Measurements from ENCODE around the gene NF2.

NF2 gene

DNA sequence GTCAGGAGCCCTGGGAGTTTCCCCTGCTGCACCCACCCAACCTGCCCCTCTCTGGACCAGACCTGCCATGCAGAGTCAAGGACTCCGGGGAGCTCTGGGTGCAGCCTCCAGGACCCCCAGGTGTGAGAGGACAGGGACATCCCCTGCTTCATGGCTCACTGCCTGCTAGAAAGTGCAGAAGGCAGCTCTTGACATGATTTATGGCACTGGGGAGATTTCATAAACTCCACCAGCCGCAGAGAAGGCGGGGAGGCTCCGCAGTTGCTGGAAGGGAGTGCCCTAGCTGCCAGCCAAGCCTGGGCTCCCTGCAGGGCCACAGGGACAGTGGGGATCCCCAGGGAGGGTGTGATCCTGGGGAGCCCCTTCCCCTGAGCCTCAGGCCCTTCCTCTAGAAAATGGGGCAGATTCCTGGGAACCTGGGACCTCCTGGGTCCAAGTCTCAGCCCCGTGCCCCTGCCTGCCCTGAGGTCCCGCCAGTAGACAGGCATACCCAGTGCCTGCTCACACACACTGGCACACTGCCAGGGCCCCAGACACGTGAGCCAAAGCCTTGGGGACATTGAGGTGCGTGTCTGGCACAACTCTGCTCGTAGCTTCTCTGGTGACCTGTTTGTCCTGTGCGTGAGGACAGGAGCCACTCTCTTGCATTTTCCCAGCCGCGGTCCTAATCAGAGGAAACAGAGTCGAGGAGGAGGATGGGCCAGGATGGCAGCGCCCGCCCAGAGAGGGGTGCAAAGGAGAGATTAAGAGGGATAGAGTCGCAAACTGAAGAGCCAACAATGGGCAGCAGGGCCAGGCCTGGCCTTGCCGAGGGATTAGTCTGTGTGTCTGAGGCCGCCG, 130.1 kb downstream of the NF2 start:
- TF ChIP-seq YY1 (IDR thresholded peaks at IDR 0.05; ENCODE audit: insufficient read depth, insufficient read length) (no peak), SUZ12 (IDR thresholded peaks at IDR 0.05; ENCODE audit: extremely low read depth, insufficient read depth, insufficient read length) (no peak), ZNF274 (IDR thresholded peaks at IDR 0.05; ENCODE audit: low read depth, low read length) (no peak)
- no peaks in the 10 kb centered on the region for H3K9me3 ChIP-seq (ENCODE audit: insufficient read depth, low read length)
- DNase-seq (ENCODE audit: low read depth, low spot score), result no peak

DNA sequence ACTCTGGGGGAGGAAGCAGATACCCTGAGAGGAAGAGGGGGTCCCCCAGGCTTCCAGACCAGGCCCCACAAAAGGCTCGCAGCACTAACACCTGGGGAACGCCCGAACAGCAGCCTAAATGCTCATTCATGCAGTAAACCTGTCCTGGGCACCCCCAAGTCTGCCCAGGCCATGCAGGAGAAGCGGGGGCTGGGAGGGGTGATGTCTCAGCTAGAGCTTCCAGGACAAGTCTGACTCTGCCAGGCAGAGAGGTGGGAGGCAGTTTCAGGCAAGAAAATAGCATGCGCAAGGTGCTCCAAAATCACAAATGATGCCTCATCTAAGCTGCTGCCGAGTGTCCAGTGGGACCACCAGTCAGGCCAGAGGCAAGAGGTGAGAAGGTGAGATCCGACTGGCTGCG, 131.0 kb downstream of the NF2 start:
- TF ChIP-seq YY1 (IDR thresholded peaks at IDR 0.05; ENCODE audit: insufficient read depth, insufficient read length) (no peak), ZNF274 (IDR thresholded peaks at IDR 0.05; ENCODE audit: low read depth, low read length) (no peak), SUZ12 (IDR thresholded peaks at IDR 0.05; ENCODE audit: extremely low read depth, insufficient read depth, insufficient read length) (no peak)
- no peak for DNase-seq (ENCODE audit: low read depth, low spot score)
- Histone ChIP-seq H3K27me3 (ENCODE audit: insufficient read depth, insufficient read length) (no peaks in the 10 kb centered on the region), H3K9me3 (ENCODE audit: insufficient read depth, low read length) (no peaks in the 10 kb centered on the region), H3K9ac (ENCODE audit: insufficient read length, low read depth) (peak overlapping the region; percentile 50), H3K4me3 (ENCODE audit: insufficient read length, low read depth) (no peak overlapping the region), H3K4me1 (ENCODE audit: insufficient read depth, insufficient read length) (peaks cover 22% of the 10 kb centered on the region), H3K36me3 (ENCODE audit: insufficient read depth, insufficient read length, low read length) (no peaks in the 10 kb centered on the region)

More for the DNA sequence above, 130.1 kb downstream of the NF2 start:
- H3K4me3 ChIP-seq (ENCODE audit: insufficient read length, low read depth), result no peak overlapping the region
- H3K9ac ChIP-seq (ENCODE audit: insufficient read length, low read depth), result peak overlapping the region; percentile 10
- H3K36me3 ChIP-seq (ENCODE audit: insufficient read depth, insufficient read length, low read length), result no peaks in the 10 kb centered on the region
- H3K27me3 ChIP-seq (ENCODE audit: insufficient read depth, insufficient read length), result no peaks in the 10 kb centered on the region
- peaks cover 22% of the 10 kb centered on the region for H3K4me1 ChIP-seq (ENCODE audit: insufficient read depth, insufficient read length)

DNA sequence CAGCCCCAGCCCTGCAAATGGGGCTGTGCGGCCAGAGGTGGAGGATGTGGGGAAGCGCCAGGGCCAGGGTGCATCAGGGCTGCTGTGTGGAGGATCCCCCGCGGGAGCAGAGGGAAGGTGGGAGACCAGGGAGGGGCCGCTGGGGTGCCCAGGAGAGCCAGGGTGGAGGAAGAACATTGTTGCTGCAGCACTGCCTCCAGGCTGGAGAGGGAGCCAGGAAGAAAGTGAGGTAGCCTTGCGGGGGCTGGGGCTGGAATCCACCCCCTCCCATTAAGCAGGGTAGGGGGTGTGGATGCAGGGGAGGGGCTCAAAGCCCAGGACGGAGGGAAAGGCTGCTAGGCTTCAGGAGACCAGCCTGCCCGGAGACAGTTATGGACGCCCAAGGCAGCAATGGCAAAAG, 131.4 kb downstream of the NF2 start:
- Histone ChIP-seq H3K9ac (ENCODE audit: insufficient read length, low read depth) (no peak overlapping the region), H3K27me3 (ENCODE audit: insufficient read depth, insufficient read length) (no peaks in the 10 kb centered on the region), H3K36me3 (ENCODE audit: insufficient read depth, insufficient read length, low read length) (no peaks in the 10 kb centered on the region), H3K4me3 (ENCODE audit: insufficient read length, low read depth) (no peak overlapping the region), H3K9me3 (ENCODE audit: insufficient read depth, low read length) (no peaks in the 10 kb centered on the region), H3K4me1 (ENCODE audit: insufficient read depth, insufficient read length) (peaks cover 22% of the 10 kb centered on the region)
- DNase-seq (ENCODE audit: low read depth, low spot score), result peak; percentile 16
- TF ChIP-seq YY1 (IDR thresholded peaks at IDR 0.05; ENCODE audit: insufficient read depth, insufficient read length) (no peak), SUZ12 (IDR thresholded peaks at IDR 0.05; ENCODE audit: extremely low read depth, insufficient read depth, insufficient read length) (no peak), ZNF274 (IDR thresholded peaks at IDR 0.05; ENCODE audit: low read depth, low read length) (no peak)

DNA sequence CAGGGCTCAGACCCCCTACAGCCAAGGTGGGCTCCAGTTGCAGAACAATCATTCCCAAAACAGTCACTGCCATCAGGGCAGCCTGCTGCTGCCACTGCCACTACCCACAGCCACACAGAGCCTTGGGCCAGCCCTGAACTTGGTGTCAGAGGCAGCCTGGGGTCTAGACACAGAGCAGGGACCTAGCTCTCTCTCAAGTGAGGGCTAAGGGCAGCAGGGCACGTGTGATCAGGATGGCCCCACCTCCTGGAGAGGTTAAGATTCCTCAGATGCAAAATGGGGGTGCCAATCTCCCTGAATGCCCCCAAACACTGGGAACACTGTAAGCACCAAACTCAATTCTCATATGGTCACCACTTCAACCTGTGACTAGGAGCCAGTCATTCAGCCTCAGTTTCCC, 132.0 kb downstream of the NF2 start:
- TF ChIP-seq ZNF274 (IDR thresholded peaks at IDR 0.05; ENCODE audit: low read depth, low read length) (no peak), YY1 (IDR thresholded peaks at IDR 0.05; ENCODE audit: insufficient read depth, insufficient read length) (no peak), SUZ12 (IDR thresholded peaks at IDR 0.05; ENCODE audit: extremely low read depth, insufficient read depth, insufficient read length) (no peak)
- Histone ChIP-seq H3K27me3 (ENCODE audit: insufficient read depth, insufficient read length) (no peaks in the 10 kb centered on the region), H3K9ac (ENCODE audit: insufficient read length, low read depth) (peak overlapping the region; percentile 56), H3K4me1 (ENCODE audit: insufficient read depth, insufficient read length) (peaks cover 22% of the 10 kb centered on the region), H3K9me3 (ENCODE audit: insufficient read depth, low read length) (no peaks in the 10 kb centered on the region), H3K36me3 (ENCODE audit: insufficient read depth, insufficient read length, low read length) (no peaks in the 10 kb centered on the region), H3K4me3 (ENCODE audit: insufficient read length, low read depth) (no peak overlapping the region)
- no peak for DNase-seq (ENCODE audit: low read depth, low spot score)

DNA sequence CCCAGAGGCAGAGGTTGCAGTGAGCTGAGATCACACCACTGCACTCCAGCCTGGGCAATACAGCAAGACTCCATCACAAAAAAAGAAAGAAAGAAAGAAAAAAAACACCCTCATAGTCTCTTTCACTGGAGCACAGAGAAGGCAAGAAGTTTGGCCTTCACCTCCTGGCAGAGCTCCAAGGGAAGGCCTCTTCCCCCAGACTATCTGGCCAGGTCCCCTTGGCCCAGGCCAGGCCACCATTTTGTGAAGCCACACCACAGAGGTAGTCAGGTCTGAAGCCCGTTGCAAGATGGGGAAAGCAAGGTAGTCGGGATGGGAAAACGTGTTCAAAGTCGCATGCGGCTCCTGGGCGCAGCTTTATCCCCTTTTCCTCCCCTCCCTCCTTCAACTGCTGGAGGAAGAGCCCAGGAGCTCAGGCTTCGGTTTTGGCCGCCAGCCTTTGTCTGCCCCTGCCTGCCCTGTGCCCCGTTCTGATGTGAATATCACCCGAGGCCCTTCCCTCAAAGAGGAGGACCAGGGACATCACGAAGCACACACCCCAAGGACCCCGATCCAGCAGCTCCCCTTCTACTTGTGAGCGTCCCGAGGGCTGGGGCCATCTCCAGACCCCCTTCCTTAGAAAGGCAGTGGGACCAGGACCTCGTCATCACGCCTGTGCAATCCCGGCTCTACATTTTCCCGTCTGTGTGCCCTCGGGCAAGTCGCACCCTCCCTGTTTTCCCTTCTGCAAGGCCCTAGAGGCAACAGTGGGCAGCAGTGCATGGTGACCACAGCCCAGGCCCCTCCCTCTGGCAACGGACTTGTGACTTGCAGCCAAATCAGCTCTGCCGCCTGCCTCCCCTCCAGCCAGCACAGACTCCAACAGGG, 134.1 kb downstream of the NF2 start:
- no peak for DNase-seq (ENCODE audit: low read depth, low spot score)
- Histone ChIP-seq H3K9me3 (ENCODE audit: insufficient read depth, low read length) (no peaks in the 10 kb centered on the region), H3K36me3 (ENCODE audit: insufficient read depth, insufficient read length, low read length) (no peaks in the 10 kb centered on the region), H3K4me3 (ENCODE audit: insufficient read length, low read depth) (no peak overlapping the region), H3K9ac (ENCODE audit: insufficient read length, low read depth) (no peak overlapping the region), H3K4me1 (ENCODE audit: insufficient read depth, insufficient read length) (peaks cover 20% of the 10 kb centered on the region), H3K27me3 (ENCODE audit: insufficient read depth, insufficient read length) (no peaks in the 10 kb centered on the region)
- TF ChIP-seq SUZ12 (IDR thresholded peaks at IDR 0.05; ENCODE audit: extremely low read depth, insufficient read depth, insufficient read length) (no peak), ZNF274 (IDR thresholded peaks at IDR 0.05; ENCODE audit: low read depth, low read length) (no peak), YY1 (IDR thresholded peaks at IDR 0.05; ENCODE audit: insufficient read depth, insufficient read length) (no peak)

DNA sequence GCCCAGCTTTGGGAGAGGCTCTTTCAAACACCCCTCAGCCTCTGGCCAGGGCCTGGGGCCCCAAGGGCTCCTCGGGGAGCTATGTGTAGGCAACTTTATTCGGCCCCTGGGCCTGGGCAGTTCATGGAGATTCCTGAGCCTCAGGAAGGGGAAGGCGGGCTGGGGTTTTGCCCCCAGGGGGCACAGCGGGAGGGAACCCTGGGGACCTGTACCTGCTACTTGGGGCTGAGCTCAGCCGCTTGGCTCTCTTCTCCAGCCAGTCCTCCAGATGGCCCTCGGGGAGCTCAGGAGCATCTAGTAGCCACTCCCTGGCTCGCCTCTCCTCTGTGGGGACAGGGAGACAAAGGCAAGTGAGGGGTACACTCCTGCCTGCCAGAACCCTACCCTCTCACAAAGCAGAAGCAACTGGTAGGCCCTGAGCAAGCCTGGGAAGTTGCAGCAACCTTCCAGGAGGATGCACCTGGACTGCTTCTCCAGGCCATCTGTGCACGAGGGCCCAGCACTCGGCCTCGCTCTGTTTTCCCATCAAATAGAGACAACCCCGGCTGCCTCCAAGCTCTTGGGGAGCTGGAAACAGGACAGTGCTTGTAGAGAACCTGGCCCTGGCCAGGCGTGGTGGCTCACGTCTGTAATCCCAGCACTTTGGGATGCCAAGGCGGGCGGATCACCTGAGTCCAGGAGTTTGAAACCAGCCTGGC, 134.8 kb downstream of the NF2 start:
- H3K4me1 ChIP-seq (ENCODE audit: insufficient read depth, insufficient read length), result peaks cover 20% of the 10 kb centered on the region
- no peaks in the 10 kb centered on the region for H3K36me3 ChIP-seq (ENCODE audit: insufficient read depth, insufficient read length, low read length)
- no peak for DNase-seq (ENCODE audit: low read depth, low spot score)
- no peak overlapping the region for H3K4me3 ChIP-seq (ENCODE audit: insufficient read length, low read depth)
- no peak overlapping the region for H3K9ac ChIP-seq (ENCODE audit: insufficient read length, low read depth)
- TF ChIP-seq SUZ12 (IDR thresholded peaks at IDR 0.05; ENCODE audit: extremely low read depth, insufficient read depth, insufficient read length) (no peak), ZNF274 (IDR thresholded peaks at IDR 0.05; ENCODE audit: low read depth, low read length) (no peak), YY1 (IDR thresholded peaks at IDR 0.05; ENCODE audit: insufficient read depth, insufficient read length) (no peak)
- H3K9me3 ChIP-seq (ENCODE audit: insufficient read depth, low read length), result no peaks in the 10 kb centered on the region
- H3K27me3 ChIP-seq (ENCODE audit: insufficient read depth, insufficient read length), result no peaks in the 10 kb centered on the region

Measured in NT2/D1 (cell line).